HFF-Myc (cell line): Measurements from ENCODE around the gene AUNIP.

Experiments used
- DNase-seq: peaks from one replicate; pipeline ENCODE4 v3.0.0-alpha.2; 2011; ENCODE audit warnings: low read depth; ENCODE audit errors: extremely low read depth
- H3K4me3 ChIP-seq: replicated peaks from 2 replicates; pipeline ENCODE4 v1.5.1; 2011; ENCODE audit warnings: low read depth, mild to moderate bottlenecking, control low read depth, low read length
- TF ChIP-seq, protein P1 (sequence below): IDR thresholded peaks from 2 replicates; pipeline ENCODE4 v1.5.1; 2012; ENCODE audit warnings: mild to moderate bottlenecking, low read depth, low read length, control low read depth; ENCODE audit errors: missing control alignments

Gene AUNIP

DNA sequence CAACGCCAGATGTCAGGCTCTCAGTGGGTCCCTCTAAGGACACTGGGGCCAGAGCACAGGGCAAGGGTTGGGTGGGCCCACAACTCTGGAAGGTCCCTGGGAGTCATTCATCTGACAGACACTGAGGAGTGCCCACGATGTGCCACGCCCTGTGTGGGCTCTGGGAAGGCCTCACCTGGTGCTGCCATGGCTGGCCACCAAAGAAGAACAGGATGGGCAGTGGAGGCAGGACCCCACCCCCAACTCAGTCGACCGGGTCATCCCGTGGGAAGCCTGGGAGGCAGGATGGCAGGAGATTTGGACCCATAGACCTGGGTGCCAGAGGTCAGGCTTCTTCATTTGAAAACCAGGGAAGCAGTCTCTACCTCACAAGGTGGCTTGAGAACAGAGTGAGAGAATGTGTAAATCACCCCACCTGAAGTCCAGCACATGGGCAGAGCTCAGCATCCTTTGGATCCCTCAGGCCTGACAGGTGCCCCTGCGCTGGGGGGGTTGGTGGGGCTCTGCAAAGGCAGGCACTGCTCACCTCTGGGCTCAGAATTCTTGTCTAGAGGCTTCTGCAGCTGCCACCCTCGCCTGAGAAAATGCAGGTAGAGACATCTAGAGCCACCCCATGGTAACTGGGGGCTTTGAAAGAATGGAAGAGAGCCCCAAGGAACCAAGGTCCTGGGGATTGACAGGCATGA, 60.4 kb downstream of the AUNIP start:
- H3K4me3 ChIP-seq, result no peak overlapping the region
- TF ChIP-seq, protein P1, sequence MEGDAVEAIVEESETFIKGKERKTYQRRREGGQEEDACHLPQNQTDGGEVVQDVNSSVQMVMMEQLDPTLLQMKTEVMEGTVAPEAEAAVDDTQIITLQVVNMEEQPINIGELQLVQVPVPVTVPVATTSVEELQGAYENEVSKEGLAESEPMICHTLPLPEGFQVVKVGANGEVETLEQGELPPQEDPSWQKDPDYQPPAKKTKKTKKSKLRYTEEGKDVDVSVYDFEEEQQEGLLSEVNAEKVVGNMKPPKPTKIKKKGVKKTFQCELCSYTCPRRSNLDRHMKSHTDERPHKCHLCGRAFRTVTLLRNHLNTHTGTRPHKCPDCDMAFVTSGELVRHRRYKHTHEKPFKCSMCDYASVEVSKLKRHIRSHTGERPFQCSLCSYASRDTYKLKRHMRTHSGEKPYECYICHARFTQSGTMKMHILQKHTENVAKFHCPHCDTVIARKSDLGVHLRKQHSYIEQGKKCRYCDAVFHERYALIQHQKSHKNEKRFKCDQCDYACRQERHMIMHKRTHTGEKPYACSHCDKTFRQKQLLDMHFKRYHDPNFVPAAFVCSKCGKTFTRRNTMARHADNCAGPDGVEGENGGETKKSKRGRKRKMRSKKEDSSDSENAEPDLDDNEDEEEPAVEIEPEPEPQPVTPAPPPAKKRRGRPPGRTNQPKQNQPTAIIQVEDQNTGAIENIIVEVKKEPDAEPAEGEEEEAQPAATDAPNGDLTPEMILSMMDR, result no peak
- no peak for DNase-seq

DNA sequence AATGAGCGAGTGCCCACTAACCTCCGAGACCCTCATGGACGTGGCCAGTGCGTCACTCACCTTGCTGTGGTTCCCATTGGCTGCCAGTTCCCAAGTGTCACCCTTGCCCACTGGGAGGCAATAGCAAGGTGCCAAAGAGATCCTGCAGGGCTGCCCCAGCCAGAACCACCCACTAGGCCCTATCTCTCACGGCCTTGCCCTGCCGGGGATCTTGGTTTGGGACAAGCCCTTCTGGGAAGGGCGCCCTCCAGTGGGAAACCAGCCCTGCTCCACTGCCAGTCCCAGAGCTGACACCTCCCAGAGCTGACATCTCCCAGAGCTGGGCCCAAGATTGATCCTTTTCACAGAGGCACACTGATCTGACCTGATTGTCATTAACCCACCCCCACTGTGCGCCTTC, 61.3 kb downstream of the AUNIP start:
- no peak overlapping the region for H3K4me3 ChIP-seq
- TF ChIP-seq, protein P1, result peak; percentile 51
- DNase-seq, result no peak

DNA sequence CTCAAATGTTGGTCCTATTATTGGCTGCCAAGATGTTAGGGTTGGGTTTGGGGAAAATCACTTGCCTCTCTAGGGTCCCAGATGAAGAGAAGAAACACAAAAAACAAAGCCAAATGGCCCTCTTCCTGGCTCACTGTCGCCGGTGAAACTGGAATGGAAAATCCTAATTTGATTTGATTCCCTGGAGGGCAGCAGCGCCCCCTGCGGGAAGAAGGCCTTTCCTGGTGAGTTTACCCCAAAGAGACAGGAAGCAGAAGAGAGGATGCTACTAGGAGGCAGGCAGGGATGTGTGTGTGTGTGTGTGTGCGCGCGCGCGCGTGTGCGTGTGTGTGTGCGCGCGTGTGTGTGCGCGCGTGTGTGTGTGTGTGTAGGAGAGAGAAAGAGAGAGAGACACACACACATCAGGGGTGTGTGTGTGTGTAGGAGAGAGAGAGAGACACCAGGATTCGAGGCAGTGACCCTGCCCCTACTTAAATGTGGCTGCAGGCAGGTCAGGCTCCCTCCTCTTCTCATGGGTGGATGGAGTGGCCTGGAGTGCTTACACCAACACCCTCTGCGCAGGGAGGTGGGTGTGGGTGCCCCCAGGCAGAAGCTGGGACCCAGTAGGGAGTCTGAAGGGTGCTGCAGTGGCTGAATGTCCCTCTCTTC, 62.3 kb downstream of the AUNIP start:
- H3K4me3 ChIP-seq, result no peak overlapping the region
- TF ChIP-seq, protein P1, result peak; percentile 74
- no peak for DNase-seq

DNA sequence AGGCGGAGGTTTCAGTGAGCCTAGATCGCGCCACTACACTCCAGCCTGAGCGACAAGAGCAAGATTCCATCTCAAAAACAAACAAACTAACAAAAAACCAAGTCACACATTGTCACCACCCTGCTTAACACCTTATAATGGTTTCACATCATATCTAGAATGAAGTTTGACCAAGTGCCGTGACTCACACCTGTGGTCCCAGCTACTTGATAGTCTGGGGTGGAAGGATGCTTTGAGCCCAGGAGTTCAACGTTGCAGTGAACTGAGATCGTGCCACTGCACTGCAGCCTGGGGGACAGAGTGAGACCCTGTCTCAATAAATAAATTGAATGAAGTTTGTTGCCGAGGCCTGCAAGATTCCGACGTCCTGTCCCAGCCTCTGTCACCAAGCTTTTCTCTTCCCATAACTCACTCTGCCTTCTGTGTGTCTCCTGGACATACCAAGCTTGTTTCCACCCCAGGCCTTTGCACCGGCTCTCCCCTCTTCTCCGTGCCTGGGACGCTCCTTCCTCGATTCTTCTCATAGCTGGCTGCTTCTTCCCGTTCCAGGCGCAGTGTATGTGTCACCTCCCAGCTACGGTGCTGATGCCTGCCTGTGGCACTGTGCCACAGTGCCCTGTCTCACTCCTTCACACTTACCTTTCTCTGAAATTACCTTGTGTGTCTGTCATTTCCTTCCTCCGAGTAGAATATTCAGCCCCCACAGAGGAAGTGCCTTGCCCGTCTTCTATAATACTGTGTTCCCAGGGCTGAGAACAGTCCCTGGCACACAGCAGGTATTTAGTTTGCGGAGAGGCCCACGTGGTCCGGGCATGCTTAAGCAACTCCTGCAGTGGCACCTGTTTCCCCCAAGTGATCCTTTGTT, 63.1 kb downstream of the AUNIP start:
- H3K4me3 ChIP-seq, result no peak overlapping the region
- TF ChIP-seq, protein P1, result no peak
- no peak for DNase-seq

DNA sequence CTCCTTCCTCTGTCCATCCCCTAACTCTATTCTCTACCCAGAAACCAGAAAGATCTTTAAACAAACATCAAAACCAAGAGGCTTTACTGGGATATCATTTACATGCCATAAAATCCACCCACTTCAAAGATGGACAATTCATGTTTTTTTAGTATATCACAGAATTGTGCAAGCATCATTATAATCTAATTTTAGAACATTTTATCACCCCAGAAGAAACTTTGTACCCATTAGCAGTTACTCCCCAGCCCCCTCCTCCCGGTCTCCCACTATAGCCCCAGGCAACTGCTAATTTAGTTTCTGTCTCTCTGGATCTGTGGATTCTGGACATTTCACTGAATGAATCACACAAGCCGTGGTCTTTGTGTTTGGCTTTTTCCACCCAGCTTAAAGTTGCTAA, 64.0 kb downstream of the AUNIP start:
- TF ChIP-seq, protein P1, result no peak
- DNase-seq, result no peak
- no peak overlapping the region for H3K4me3 ChIP-seq

DNA sequence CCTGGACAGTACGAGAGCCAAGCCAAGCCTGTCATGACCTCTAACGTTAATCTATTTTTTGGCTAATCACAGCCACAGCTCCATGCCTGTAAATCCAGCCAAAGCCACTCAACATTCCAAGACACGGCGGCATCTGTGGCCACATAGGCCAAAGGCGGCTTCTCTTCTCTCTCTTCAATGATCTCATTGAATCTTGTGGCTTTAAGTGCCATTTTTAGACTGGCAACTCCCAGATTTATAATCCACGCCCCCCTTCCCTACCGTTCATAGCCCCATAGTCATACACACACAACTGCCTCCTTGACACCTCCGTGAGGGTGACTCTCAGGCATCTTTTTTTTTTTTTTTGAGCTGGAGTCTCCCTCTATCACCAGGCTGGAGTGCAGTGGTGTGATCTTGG, 64.9 kb downstream of the AUNIP start:
- DNase-seq, result no peak
- no peak overlapping the region for H3K4me3 ChIP-seq
- TF ChIP-seq, protein P1, result no peak
